Measurements from ENCODE around the gene MIGA1.
A peak's percentile ranks its signal among the peaks of the same experiment; 100 is the strongest.
"Not testable (repeated sequence)": the region's sequence is repeated elsewhere in the genome, so short reads cannot be mapped to it uniquely, and the experiment has no call there.

The MIGA1 gene

GRCh38 chr1:77803371-77803770, 23.9 kb downstream of the MIGA1 start:
- no peak for DNase-seq

- not testable (repeated sequence) for DNase-seq
These were observed 30.5 kb downstream of the MIGA1 start for GRCh38 chr1:77809787-77810462.

GRCh38 chr1:77811589-77811988, 32.1 kb downstream of the MIGA1 start:
- DNase-seq: not testable (repeated sequence)

GRCh38 chr1:77817368-77818209, 38.1 kb downstream of the MIGA1 start:
- no peak for DNase-seq

- DNase-seq: no peak
These were observed 40.7 kb downstream of the MIGA1 start for GRCh38 chr1:77820121-77820520.

GRCh38 chr1:77824079-77824478, 44.6 kb downstream of the MIGA1 start:
- DNase-seq: no peak

GRCh38 chr1:77824694-77825093, 45.2 kb downstream of the MIGA1 start:
- DNase-seq: no peak

- DNase-seq: peak in 1 of 2 experiments; percentile 56
These were observed 45.8 kb downstream of the MIGA1 start for GRCh38 chr1:77825131-77825709.

- DNase-seq: not testable (repeated sequence)
These were observed 47.4 kb downstream of the MIGA1 start for GRCh38 chr1:77826851-77827250.

- DNase-seq: no peak
These were observed 48.6 kb downstream of the MIGA1 start for GRCh38 chr1:77828098-77828497.

GRCh38 chr1:77829851-77830250, 50.4 kb downstream of the MIGA1 start:
- DNase-seq: no peak

GRCh38 chr1:77830946-77831345, 51.5 kb downstream of the MIGA1 start:
- DNase-seq: no peak

GRCh38 chr1:77831566-77831965, 52.1 kb downstream of the MIGA1 start:
- DNase-seq: no peak

GRCh38 chr1:77831976-77832711, 52.7 kb downstream of the MIGA1 start:
- DNase-seq: no peak

GRCh38 chr1:77832901-77833300, 53.5 kb downstream of the MIGA1 start:
- no peak for DNase-seq

- DNase-seq: no peak
These were observed 54.2 kb downstream of the MIGA1 start for GRCh38 chr1:77833521-77834100.

GRCh38 chr1:77834771-77835334, 55.4 kb downstream of the MIGA1 start:
- DNase-seq: peak in 1 of 2 experiments; percentile 68

GRCh38 chr1:77841574-77841973, 62.1 kb downstream of the MIGA1 start:
- no peak for DNase-seq

- DNase-seq: no peak
These were observed 66.5 kb downstream of the MIGA1 start for GRCh38 chr1:77845951-77846350.

- no peak for DNase-seq
These were observed 67.5 kb downstream of the MIGA1 start for GRCh38 chr1:77846966-77847365.

- DNase-seq: no peak
These were observed 68.2 kb downstream of the MIGA1 start for GRCh38 chr1:77847621-77848080.

- no peak for DNase-seq
These were observed 70.6 kb downstream of the MIGA1 start for GRCh38 chr1:77850082-77850481.

Data from NCI-H2081 (cell line).